ENCODE measurements around the gene CCDC154.

GRCh38 chr16:1470481-1471251 is 26.3 kb upstream of the CCDC154 start:
- TF ChIP-seq GATA3 (IDR thresholded peaks at IDR 0.05; ENCODE audit: low read depth, low read length) (no peak), GATA2 (IDR thresholded peaks at IDR 0.05; ENCODE audit: low read depth, low read length) (no peak)

All from SH-SY5Y (cell line).